AG08396 (cell line): ENCODE results near the gene WDR1.
A peak's percentile ranks its signal among the peaks of the same experiment; 100 is the strongest.

ENCODE experiments used
- DNase-seq: peaks from one replicate; pipeline ENCODE4 v3.0.0; 2012; ENCODE audit warnings: low spot score, mixed read lengths

Gene WDR1

DNA sequence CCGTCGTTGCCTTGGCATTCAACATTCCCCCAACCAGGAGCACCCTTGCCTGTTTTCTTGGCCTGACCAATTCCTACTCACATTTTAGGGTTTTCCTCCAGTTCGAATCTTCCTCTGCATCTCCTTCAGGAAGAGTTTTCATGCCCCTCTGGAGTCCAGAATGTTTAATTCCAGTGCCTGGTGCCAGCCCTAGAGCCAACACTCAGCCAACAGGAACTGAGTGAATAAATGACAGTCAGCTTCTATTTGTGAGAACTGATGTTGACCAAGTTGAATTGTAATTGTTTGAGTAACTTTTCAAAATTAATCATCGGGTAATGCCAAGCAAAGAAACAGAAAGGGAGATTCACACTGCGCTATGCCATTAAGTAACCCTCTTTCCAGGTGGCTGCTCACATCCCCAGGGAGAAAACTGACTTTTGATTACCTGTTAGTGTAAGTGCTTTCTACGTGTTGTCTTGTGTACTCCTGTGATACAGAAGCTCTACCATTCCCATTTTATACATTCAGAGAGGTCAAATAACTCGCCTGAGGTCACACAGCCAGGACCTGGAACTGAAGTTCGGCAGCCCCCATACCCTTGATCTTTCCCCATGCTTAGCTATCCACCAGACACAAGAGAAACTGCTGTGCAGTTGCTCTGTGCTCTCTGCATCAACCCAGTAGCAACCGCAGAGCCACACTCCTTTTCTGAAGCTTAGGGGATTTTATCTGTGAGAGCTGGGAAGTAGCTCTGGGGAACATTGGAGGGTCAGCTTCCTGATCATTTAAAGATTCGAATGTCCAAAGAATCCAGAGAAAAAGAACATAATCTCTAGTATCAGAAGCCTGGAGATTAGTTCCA lies 76.3 kb downstream of the WDR1 start:
- DNase-seq = no peak

DNA sequence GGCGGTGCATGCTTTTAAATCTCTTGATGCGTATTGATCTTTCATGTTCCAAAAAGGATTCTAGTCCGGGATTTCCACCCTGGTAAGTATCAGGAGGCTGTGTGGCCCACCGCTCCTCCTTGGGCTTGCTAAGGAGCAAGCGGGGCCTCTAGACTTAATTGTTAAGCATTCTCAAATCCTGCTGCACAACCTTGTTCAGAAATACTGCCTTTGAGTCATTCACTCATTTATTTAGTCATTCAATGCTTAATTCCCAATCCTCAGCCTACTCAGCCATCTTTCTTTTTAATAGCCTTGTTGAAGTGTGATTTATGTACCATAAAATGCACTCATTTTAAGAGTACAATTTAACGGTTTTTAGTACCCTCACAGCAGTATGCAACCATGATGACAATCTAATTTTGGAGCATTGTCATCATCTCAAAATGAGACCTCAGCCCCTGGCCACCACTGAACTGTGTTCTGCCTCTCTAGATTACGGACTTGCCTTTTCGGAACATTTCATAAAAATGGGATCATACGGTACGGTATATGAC lies 79.7 kb downstream of the WDR1 start:
- DNase-seq = no peak

DNA sequence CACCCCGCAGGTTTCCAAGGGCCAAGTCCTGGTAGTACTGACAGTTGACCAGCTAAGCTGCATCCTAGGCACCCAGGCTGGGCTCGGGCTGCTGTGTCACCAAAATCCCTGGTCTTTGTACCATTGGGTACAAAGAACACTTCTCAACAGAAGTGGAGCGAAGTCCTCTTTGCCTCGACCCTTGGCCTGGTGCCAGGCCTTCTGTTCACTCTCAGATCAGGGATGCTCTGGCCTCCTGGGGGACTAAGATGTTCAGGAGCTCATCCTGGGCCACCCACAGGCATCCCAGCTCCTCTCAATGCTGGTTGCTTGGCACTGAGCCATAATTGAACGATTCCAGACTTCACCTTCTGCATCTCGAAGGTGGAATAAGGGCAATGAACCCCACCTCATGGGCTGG lies 81.5 kb downstream of the WDR1 start:
- DNase-seq = no peak

DNA sequence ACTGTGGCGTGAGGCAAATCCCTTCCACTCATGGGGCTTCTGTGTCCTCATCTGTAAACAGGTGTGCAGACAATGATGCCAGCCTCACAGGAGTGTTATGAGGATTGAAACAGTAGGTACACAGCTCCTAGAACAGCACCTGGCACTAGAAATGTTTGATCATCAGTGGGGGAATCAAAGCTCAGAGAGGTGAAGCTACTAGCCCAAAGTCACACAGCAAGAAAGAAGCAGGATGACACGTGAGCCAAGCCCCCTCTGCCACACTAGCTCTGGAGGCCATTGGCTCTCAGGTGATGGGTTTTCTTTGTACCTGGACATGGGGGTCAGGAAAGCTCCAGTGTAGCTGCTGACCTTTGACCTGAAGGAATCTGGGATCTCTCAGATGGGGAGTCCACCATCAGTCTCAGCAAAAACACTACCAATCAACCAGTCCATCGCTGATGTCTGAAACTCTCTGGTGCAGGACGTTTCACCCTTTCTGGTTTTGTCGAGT lies 81.9 kb downstream of the WDR1 start:
- DNase-seq = no peak

DNA sequence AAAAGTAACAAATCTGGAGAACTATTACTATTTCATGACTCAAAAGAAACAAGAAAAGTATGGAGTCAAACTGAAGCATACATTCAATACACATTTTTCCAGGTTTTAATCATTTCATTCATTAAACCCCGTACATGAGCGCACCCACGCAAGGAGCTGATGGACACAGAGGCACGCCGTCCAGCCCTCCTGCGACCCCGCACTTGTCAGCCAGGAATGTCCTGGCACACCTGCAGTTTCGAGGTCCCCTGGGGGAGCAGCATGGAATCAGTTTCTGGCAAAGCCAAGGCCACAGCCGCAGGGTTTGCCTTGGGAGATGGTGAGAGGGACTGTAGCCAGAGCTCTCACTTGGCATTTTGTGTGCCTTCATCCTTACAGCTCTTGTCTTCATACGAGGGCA lies 82.5 kb downstream of the WDR1 start:
- DNase-seq = no peak

DNA sequence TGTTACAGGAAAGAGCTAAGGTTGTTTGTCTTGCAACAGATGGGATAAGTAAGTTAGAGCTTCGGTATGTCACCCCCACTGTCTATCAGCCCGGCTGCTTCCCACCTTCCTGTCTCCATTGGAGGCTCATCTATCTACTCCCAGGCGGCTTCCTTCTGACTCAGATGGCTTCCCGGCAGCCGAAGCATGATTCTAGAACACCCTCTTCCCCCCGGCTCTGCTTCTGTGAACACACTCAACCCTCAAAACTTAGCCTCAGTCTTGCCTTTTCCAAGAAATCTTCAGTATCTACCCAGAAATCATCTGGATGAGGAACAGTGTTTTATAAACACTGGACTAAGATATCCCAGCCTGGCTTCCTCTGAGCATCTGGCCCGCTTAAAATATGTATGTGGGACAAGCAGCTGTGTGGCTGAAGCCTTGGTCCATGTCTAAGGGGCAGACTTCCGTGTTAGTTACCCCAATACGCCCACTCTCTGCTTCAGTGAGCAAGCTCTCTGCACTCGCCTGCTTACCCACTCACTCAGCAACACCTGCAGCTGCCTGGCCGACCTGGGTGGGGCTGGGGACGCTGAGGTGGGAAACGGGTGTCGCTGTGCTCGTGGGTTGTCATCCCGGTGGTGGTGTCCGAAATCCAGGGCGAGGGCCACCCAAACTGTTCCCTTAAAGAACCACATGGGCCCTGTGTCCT lies 83.3 kb downstream of the WDR1 start:
- DNase-seq = peak; percentile 39

DNA sequence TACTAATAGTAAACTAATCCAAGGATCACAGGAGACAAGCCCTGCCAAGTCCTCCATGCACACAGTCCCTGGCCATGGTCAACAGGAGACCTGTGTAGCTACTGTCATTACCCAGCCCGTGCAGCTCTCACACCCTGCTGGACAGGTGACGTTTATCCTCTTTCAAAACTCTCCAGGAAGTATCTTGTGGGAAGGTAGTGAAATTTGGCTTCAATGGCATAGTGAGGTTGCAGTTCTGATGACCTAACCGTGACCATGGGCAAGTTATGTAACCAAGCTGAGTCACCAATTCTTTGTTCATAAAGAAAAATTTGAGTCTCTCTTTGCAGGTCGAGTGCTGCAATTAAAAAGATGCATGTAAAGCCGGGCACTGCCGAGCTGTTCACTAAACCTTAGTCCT lies 84.0 kb downstream of the WDR1 start:
- DNase-seq = no peak

GRCh38 chr4:10031668-10032590 lies 84.7 kb downstream of the WDR1 start:
- no peak for DNase-seq

DNA sequence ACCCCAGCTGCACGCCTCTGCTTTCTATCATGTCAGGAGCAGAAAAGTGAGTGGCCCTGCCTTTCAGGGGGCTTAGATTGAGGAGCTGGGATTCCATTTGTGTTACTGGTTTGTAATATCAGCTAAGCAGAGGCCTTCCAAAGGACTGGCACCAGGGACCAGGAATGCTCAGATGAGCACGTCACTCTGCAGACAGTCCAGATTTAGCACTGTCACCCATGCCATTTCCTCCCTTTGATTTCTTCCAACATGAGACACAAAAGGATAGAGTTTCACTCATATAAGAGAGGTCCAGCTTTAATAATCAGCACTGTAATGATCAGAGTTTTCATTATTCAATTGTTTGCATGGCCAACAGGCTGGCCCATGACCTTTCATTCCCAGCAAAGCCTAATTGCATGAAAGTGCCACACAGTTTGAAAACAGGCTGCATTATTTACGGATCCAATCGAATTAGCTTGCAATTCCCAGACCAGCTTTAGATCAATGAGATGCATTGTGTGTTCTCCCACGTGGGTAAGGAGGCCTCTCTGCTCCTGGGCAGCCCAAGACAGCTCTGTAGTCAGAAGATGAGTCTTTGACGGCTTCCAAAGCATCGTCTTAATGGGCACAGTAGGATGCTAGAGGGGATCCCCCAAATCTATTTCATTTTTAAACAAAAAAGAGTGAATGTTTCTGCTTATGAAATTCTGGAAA lies 85.5 kb downstream of the WDR1 start:
- no peak for DNase-seq

DNA sequence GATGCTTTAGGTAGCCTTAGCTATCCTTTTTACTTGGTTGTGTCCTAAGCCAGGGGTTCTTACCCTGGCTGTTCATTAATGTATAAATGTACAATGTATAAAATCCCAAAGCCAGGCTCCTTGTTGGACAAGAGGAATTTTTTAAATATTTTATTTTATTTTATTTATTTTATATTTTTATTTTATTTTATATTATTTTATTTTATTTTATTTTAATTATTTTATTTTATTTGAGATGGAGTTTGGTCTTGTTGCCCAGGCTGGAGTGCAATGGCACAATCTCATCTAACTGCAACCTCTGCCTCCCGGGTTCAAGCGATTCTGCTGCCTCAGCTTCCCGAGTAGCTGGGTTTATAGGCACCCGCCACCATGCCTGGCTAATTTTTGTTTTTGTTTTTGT lies 87.2 kb downstream of the WDR1 start:
- DNase-seq = no peak

DNA sequence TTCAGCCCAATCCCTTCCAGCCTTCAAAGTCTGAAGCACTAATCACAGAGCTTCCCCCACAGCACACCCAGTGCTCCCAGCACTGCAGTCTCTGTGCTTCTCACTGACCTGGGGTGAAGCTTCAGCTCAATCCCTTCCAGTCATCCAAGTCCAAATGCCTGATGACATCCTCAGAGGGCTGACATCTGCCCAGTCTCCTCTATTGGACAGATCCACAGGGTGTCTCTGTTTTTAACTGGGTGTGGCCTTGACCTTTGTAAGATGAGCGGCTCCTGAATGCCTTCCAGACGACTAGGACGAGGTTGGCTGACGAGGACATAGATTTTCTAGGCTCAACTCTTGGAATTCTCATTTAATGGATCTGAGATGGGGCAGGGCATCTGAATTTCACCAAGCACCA lies 87.7 kb downstream of the WDR1 start:
- no peak for DNase-seq

GRCh38 chr4:10026485-10026884 lies 90.1 kb downstream of the WDR1 start:
- no peak for DNase-seq

- no peak for DNase-seq
Observed at GRCh38 chr4:10025230-10025806, 91.3 kb downstream of the WDR1 start.
